Measurements from ENCODE around the gene TMEM200C. TPM values are rescaled to one million over a fixed set of nuclear protein-coding genes. Genes with fewer than 3 reads are reported as not detected.

The TMEM200C gene
- polyA plus RNA-seq, 3 donors = 1.4 to 2.1 (median 1.6) TPM

DNA sequence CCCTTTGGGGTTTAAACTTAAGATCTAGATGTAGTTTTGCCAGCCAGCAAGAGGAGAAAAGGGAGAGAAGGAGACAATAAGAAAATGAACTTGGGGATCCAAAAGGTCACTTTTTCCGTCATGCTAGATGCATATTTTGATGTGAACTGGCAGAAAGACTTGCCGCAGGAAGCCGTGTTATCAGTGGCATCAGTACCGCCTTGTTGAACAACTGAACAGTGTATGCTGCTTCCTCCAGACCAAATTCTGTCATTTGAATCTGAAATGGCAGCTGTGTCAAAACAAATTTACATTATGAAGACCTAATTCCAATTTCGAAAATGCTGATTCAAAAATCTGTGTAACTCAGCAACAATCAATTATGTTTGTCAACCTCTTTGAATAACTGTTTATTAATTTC, 42.1 kb downstream of the TMEM200C start:
- no peak for DNase-seq (ENCODE audit: extremely low read depth in 1 of 11, low read depth in 9 of 11, low spot score in 4 of 11)

DNA sequence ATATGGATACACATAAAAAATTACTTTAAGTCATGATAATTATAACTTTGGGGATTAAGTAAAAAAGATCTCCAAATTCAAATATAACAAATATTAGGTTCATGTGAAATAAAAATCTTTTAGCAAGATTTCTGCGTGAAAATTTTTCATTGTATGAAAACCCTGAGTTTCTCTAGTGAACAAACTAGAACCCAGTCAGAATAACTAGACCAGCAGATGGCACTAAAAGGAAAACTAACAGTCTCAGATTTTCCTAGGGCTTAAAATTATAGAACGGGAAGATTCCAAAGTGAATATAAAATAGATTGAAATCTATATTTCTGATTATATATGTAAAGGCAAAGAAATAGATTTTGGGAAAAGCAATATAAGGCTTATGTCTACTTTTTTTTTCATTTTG, 43.3 kb downstream of the TMEM200C start:
- no peak for DNase-seq (ENCODE audit: extremely low read depth in 1 of 11, low read depth in 9 of 11, low spot score in 4 of 11)

DNA sequence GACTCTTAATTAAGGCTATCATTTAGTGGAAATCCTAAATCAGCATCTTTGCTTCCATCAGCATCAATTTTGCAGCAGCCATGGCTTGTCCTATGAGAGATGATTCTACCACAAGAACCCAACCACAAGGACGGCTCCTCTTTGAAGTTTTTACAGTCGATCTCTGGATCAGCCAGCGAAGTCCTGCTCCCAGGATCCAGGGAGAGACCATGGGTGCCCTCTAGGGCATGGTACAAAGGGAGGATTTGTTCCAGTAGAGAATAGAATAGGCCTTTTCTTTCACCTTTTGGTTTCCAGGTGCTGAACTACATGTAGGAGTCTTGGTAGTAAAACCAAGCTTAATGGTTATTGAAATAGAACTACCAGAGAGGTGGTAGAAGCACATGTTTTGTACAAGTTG, 52.7 kb downstream of the TMEM200C start:
- DNase-seq (ENCODE audit: extremely low read depth in 1 of 11, low read depth in 9 of 11, low spot score in 4 of 11) = no peak

GRCh38 chr18:5841518-5841917, 53.8 kb downstream of the TMEM200C start:
- DNase-seq (ENCODE audit: extremely low read depth in 1 of 11, low read depth in 9 of 11, low spot score in 4 of 11) = no peak

GRCh38 chr18:5840547-5840946, 54.8 kb downstream of the TMEM200C start:
- DNase-seq (ENCODE audit: extremely low read depth in 1 of 11, low read depth in 9 of 11, low spot score in 4 of 11) = no peak

DNA sequence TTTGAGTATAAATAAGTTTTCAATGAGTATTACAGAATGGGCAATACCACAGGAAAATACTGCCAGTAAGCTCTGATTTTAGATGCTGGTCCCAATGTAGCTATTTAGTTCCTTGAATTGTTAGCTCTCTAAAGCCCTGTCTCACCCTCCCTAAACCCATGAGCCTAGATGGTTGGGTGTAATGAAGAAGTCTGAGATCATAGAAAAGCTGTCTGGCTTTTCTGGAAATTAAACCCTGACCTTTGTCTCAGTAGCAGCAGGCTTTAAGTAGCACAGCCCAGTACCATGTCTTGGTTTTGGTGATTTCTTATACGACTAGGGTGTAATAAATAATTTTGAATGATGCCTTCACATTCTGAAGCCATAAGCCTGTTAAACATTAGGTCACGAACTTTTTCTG, 55.3 kb downstream of the TMEM200C start:
- DNase-seq (ENCODE audit: extremely low read depth in 1 of 11, low read depth in 9 of 11, low spot score in 4 of 11) = no peak

DNA sequence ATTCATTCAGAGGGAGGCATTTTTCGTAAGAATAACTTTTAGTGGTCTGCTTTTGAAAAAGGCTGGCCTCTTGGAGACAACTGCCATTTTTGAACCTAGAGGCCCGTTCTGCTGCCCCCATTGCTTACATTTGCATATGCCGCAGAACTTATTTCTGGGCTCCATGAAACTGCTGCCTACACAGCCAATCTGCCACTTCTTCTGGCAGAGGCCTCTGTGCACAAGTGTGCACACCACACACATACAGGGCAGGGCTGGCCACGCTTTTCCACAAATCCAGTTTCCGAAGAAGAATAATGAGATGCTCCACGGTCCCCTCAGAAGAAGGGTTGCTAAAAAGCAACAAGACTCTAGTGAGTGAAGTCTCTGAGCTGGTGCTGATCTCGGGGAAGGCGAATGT, 56.2 kb downstream of the TMEM200C start:
- no peak for DNase-seq (ENCODE audit: extremely low read depth in 1 of 11, low read depth in 9 of 11, low spot score in 4 of 11)

All from renal cortex interstitium (tissue), 11 donors.